H1 (cell line): ENCODE results near the gene PLCB4. TPM values are rescaled to one million over a fixed set of nuclear protein-coding genes. Genes with fewer than 3 reads are reported as not detected.

Experiments used
- CTCF ChIA-PET: fragments of 300-600 bp; sonication (Branson Sonifier 250); formaldehyde crosslinking; loops from one replicate; lab custom pipeline; 2021; ENCODE audit not compliant: partially characterized antibody; lab: Charles Lee
- POLR2A ChIA-PET: fragments of 300-600 bp; sonication (Branson Sonifier 250); formaldehyde crosslinking; loops from one replicate; lab custom pipeline; 2021; ENCODE audit warnings: inconsistent platforms; ENCODE audit not compliant: partially characterized antibody; lab: Charles Lee
- DNase-seq, 2 experiments: peaks; one replicate each; pipeline versions ENCODE4 v3.0.0 to v3.0.0-alpha.2; 2010 to 2022; ENCODE audit warnings: low spot score in 2 of 2, low read depth in 1 of 2, mixed read lengths in 1 of 2
- FAIRE-seq: peaks from 2 replicates; lab custom pipeline; 2011; peaks lifted over from hg19 to GRCh38; lab: Jason Lieb, UNC
- H2AFZ ChIP-seq: 2 replicates; pipeline ENCODE4 v1.8.1; 2012; ENCODE audit warnings: low read length, inconsistent platforms
- H2AK5ac ChIP-seq: 2 replicates; pipeline ENCODE4 v1.6.1; 2013; ENCODE audit warnings: low read depth, low read length
- H2BK120ac ChIP-seq: replicated peaks from 2 replicates; pipeline ENCODE3; 2013; ENCODE audit warnings: low read depth, low read length, inconsistent platforms
- H2BK12ac ChIP-seq: 2 replicates; pipeline ENCODE4 v1.6.1; 2013; ENCODE audit warnings: low read depth, low read length
- H2BK15ac ChIP-seq: 2 replicates; pipeline ENCODE4 v1.6.1; 2013; ENCODE audit warnings: low read length
- H2BK20ac ChIP-seq: 2 replicates; pipeline ENCODE4 v1.6.1; 2013; ENCODE audit warnings: low read length
- H2BK5ac ChIP-seq: 2 replicates; pipeline ENCODE4 v1.6.1; 2013; ENCODE audit warnings: low read depth, low read length
- H3K14ac ChIP-seq: 2 replicates; pipeline ENCODE4 v1.6.1; 2013; ENCODE audit warnings: inconsistent platforms; ENCODE audit not compliant: insufficient read length
- H3K18ac ChIP-seq: 2 replicates; pipeline ENCODE4 v1.6.1; 2013; ENCODE audit warnings: low read length; ENCODE audit errors: extremely low read depth
- H3K23ac ChIP-seq: 2 replicates; pipeline ENCODE4 v1.6.1; 2013; ENCODE audit warnings: inconsistent platforms; ENCODE audit not compliant: insufficient read length
- H3K23me2 ChIP-seq: 2 replicates; pipeline ENCODE4 v1.6.1; 2013; ENCODE audit warnings: low read depth, low read length
- H3K27ac ChIP-seq: 2 replicates; pipeline ENCODE4 v1.6.1; 2011; ENCODE audit warnings: low read depth, low read length, inconsistent platforms
- H3K27me3 ChIP-seq, 4 experiments: replicated peaks in 1 of 4; 1 replicate in 1 of 4; 2 replicates in 3 of 4; pipeline versions ENCODE4 v1.6.1 to v1.8.1; 2011 to 2013; ENCODE audit warnings: low read length in 3 of 4, mild to moderate bottlenecking in 3 of 4, inconsistent platforms in 2 of 4, mixed read lengths in 2 of 4, moderate library complexity in 1 of 4; ENCODE audit not compliant: control insufficient read depth in 3 of 4, insufficient read depth in 3 of 4; ENCODE audit errors: extremely low read depth in 1 of 4
- H3K36me3 ChIP-seq, 4 experiments: 2 replicates each; pipeline versions ENCODE4 v1.6.1 to v1.8.1; 2011 to 2013; ENCODE audit warnings: mild to moderate bottlenecking in 4 of 4, low read length in 3 of 4, moderate library complexity in 2 of 4, control low read depth in 1 of 4, inconsistent platforms in 1 of 4; ENCODE audit not compliant: insufficient read depth in 4 of 4, control insufficient read depth in 2 of 4
- H3K4ac ChIP-seq: replicated peaks from 2 replicates; pipeline ENCODE3; 2013; ENCODE audit warnings: low read length, low read depth, mixed read lengths, inconsistent platforms; ENCODE audit not compliant: insufficient read length
- H3K4me1 ChIP-seq, 4 experiments: replicated peaks in 1 of 4; 1 replicate in 1 of 4; 2 replicates in 3 of 4; pipeline versions ENCODE4 v1.6.1 to v1.8.1; 2011 to 2013; ENCODE audit warnings: low read length in 3 of 4, inconsistent platforms in 2 of 4, mixed read lengths in 1 of 4; ENCODE audit not compliant: insufficient read depth in 4 of 4, control insufficient read depth in 3 of 4
- H3K4me2 ChIP-seq, 2 experiments: 2 replicates each; pipeline versions ENCODE4 v1.6.1 to v1.8.1; 2011 to 2013; ENCODE audit warnings: low read depth in 2 of 2, low read length in 2 of 2, control low read depth in 1 of 2, inconsistent platforms in 1 of 2, mild to moderate bottlenecking in 1 of 2; ENCODE audit not compliant: insufficient read depth in 1 of 2
- H3K4me3 ChIP-seq, 4 experiments: fragments of 200-600, 300-600 bp in 1 of 4; sonication (generic), shearing (Covaris generic), sonication (Bioruptor Twin) in 1 of 4; 2 replicates each; pipeline versions ENCODE4 v1.5.1 to v1.8.1; 2011 to 2016; ENCODE audit warnings: low read length in 4 of 4, low read depth in 3 of 4, control low read depth in 2 of 4, inconsistent platforms in 2 of 4, mild to moderate bottlenecking in 2 of 4, mixed read lengths in 1 of 4, moderate library complexity in 1 of 4; ENCODE audit not compliant: insufficient read depth in 2 of 4; ENCODE audit errors: extremely low read depth in 1 of 4
- H3K56ac ChIP-seq: replicated peaks from 2 replicates; pipeline ENCODE3; 2013; ENCODE audit warnings: low read depth, mild to moderate bottlenecking, mixed read lengths, low read length, inconsistent platforms; ENCODE audit not compliant: insufficient read length
- H3K79me1 ChIP-seq: 2 replicates; pipeline ENCODE4 v1.6.1; 2013; ENCODE audit warnings: low read depth, low read length, control low read depth
- H3K79me2 ChIP-seq, 2 experiments: 2 replicates each; pipeline versions ENCODE4 v1.6.1 to v1.8.1; 2012 to 2013; ENCODE audit warnings: low read length in 2 of 2, mild to moderate bottlenecking in 2 of 2, inconsistent platforms in 1 of 2; ENCODE audit not compliant: insufficient read depth in 2 of 2, control insufficient read depth in 1 of 2
- H3K9ac ChIP-seq, 4 experiments: replicated peaks in 1 of 4; 1 replicate in 1 of 4; 2 replicates in 3 of 4; pipeline versions ENCODE4 v1.6.1 to v1.8.1; 2011 to 2013; ENCODE audit warnings: low read depth in 3 of 4, low read length in 3 of 4, control low read depth in 2 of 4, mild to moderate bottlenecking in 2 of 4, moderate library complexity in 2 of 4, inconsistent platforms in 1 of 4; ENCODE audit errors: extremely low read depth in 1 of 4
- H3K9me3 ChIP-seq, 2 experiments: 2 replicates each; pipeline versions ENCODE4 v1.6.1 to v1.8.1; 2012 to 2013; ENCODE audit warnings: mild to moderate bottlenecking in 2 of 2, moderate library complexity in 2 of 2, control low read depth in 1 of 2, inconsistent platforms in 1 of 2, low read depth in 1 of 2, low read length in 1 of 2, mixed read lengths in 1 of 2; ENCODE audit not compliant: insufficient read depth in 2 of 2
- H4K20me1 ChIP-seq, 2 experiments: replicated peaks in 1 of 2; 2 replicates each; pipeline versions ENCODE3 to v1.8.1; 2011 to 2013; ENCODE audit warnings: inconsistent platforms in 2 of 2, low read length in 2 of 2, mild to moderate bottlenecking in 1 of 2; ENCODE audit not compliant: insufficient read depth in 2 of 2, control insufficient read depth in 1 of 2
- H4K5ac ChIP-seq: 2 replicates; pipeline ENCODE4 v1.6.1; 2013; ENCODE audit warnings: low read length, low read depth, mixed read lengths, inconsistent platforms; ENCODE audit not compliant: insufficient read length
- H4K8ac ChIP-seq: 2 replicates; pipeline ENCODE4 v1.8.0; 2013; ENCODE audit warnings: mild to moderate bottlenecking, moderate library complexity, low read length, inconsistent platforms; ENCODE audit not compliant: insufficient read depth; ENCODE audit errors: extremely low read depth
- H4K91ac ChIP-seq: replicated peaks from 2 replicates; pipeline ENCODE3; 2013; ENCODE audit warnings: low read length, mixed read lengths, inconsistent platforms; ENCODE audit not compliant: insufficient read length
- BCL11A ChIP-seq, 2 experiments: IDR thresholded peaks; one replicate each; pipeline ENCODE4 v1.6.1; 2011; ENCODE audit warnings: low read depth in 2 of 2, low read length in 2 of 2, mild to moderate bottlenecking in 2 of 2
- RFX5 ChIP-seq: IDR thresholded peaks from 2 replicates; pipeline ENCODE4 v1.6.1; 2011; ENCODE audit warnings: low read depth, low read length, improper control_type of control experiment, borderline replicate concordance
- SIRT6 ChIP-seq: IDR thresholded peaks from one replicate; pipeline ENCODE4 v1.7.1; 2012; ENCODE audit warnings: low read length, inconsistent platforms
- TEAD4 ChIP-seq: IDR thresholded peaks from 2 replicates; pipeline ENCODE4 v1.6.1; 2012; ENCODE audit warnings: low read depth, low read length, inconsistent platforms, mixed read lengths
- polyA plus RNA-seq, 7 experiments: library from polyadenylated mRNA; depleted of rRNA in 3 of 7; stranded (reverse) in 5 of 7; unstranded in 2 of 7; fragments of >200 nt in 5 of 7; fragments of 200-250 nt in 2 of 7; gene quantifications; 1 replicate in 5 of 7; 2 replicates in 1 of 7; 4 replicates in 1 of 7; pipeline versions ENCODE4 v1.2.1 to v1.2.3, GENCODE V29; 2011 to 2013; ENCODE audit warnings: missing spikeins in 2 of 7, mixed read lengths in 2 of 7
- total RNA-seq: library from RNA; stranded (reverse); fragmentation: NEBNext Ultra II Directional; extraction: Animal tissue kit (Norgen Biotek cat#: 25700); gene quantifications from 2 replicates; pipeline ENCODE4 v1.2.1, GENCODE V29; 2021

Gene PLCB4
- total and polyA plus RNA-seq, 2 of the 8 experiments (the other 6 are each of a cell fraction or from before 2014, with no cell fraction given) = 3.2 to 14.1 TPM

GRCh38 chr20:9126527-9126926, 57.6 kb downstream of the PLCB4 start:
- H3K14ac ChIP-seq = no peak overlapping the region
- no peaks in the 10 kb centered on the region; the same call in 1 of the 2 replicates for H3K79me1 ChIP-seq
- H3K4me1 ChIP-seq = no peaks in the 10 kb centered on the region
- no peak overlapping the region for H3K27ac ChIP-seq
- no peak for FAIRE-seq
- H3K4ac ChIP-seq = no peak overlapping the region
- H4K20me1 ChIP-seq = no peaks in the 10 kb centered on the region
- no peak overlapping the region for H2BK20ac ChIP-seq
- no peak overlapping the region for H3K56ac ChIP-seq
- no peak overlapping the region for H3K18ac ChIP-seq
- no peak overlapping the region for H3K4me3 ChIP-seq
- H3K23me2 ChIP-seq = no peaks in the 10 kb centered on the region
- no peak overlapping the region for H2AFZ ChIP-seq
- no peak overlapping the region for H2BK5ac ChIP-seq
- peaks cover 0 to 2% (median under 1%) of the 10 kb centered on the region in 4 experiments; a peak in 2 of 8 replicates for H3K36me3 ChIP-seq
- no peak overlapping the region for H4K91ac ChIP-seq
- ChIA-PET POLR2A (interaction anchor here (0.6 kb wide), 1 partner anchor 80 kb away, joined by 3 read pairs; no protein-coding TSS in a partner anchor), CTCF (interaction anchor here (0.9 to 1.2 kb wide), 2 partner anchors 13 to 233 kb away, joined by 3 read pairs; no protein-coding TSS in a partner anchor)
- no peaks in the 10 kb centered on the region for H3K27me3 ChIP-seq
- H2BK120ac ChIP-seq = no peak overlapping the region
- H3K4me2 ChIP-seq = no peak overlapping the region
- TF ChIP-seq SIRT6 (no peak), RFX5 (no peak), BCL11A (IDR thresholded peaks at IDR 0.05; ENCODE audit: low read depth in 2 of 2, low read length in 2 of 2) (no peak), TEAD4 (no peak)
- TF ChIP-seq, all 59 proteins: peak for 0
- Histone ChIP-seq H4K8ac (no peak overlapping the region), H3K9ac (no peak overlapping the region), H3K79me2 (no peaks in the 10 kb centered on the region; a peak in 1 of 4 replicates), H2BK15ac (no peak overlapping the region), H2BK12ac (no peak overlapping the region), H3K9me3 (peaks cover 2% of the 10 kb centered on the region in 2 experiments; a peak in 1 of 4 replicates), H4K5ac (no peak overlapping the region), H3K23ac (no peak overlapping the region), H2AK5ac (no peak overlapping the region)
- no peak for DNase-seq
